ENCODE results near the gene FCAMR.

DNA sequence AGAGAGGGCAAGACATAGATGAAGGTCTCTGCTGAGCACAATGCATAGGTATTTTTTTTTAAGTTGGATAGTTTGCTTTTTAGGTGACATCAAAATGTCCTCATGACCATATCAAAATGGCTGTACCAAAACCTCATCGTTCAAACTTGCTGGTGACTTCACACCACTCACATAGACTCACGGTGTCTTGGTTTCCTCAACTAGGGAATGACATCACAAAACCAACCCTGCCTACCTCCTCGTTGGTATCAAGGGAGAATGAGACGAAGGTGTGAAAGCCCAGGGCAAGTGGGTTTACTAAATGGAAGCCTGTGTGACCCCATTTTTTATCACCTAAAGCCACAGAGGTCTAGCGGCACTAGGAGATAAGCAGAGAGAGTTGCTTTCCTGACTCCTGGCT, 25.6 kb downstream of the FCAMR start:
- TF ChIP-seq, protein P1, sequence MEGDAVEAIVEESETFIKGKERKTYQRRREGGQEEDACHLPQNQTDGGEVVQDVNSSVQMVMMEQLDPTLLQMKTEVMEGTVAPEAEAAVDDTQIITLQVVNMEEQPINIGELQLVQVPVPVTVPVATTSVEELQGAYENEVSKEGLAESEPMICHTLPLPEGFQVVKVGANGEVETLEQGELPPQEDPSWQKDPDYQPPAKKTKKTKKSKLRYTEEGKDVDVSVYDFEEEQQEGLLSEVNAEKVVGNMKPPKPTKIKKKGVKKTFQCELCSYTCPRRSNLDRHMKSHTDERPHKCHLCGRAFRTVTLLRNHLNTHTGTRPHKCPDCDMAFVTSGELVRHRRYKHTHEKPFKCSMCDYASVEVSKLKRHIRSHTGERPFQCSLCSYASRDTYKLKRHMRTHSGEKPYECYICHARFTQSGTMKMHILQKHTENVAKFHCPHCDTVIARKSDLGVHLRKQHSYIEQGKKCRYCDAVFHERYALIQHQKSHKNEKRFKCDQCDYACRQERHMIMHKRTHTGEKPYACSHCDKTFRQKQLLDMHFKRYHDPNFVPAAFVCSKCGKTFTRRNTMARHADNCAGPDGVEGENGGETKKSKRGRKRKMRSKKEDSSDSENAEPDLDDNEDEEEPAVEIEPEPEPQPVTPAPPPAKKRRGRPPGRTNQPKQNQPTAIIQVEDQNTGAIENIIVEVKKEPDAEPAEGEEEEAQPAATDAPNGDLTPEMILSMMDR (IDR thresholded peaks at IDR 0.05 in 4 of 5, conservative IDR thresholded peaks at IDR 0.05 in 1 of 5), result no peak
- no peak for TF ChIP-seq POLR2A (IDR thresholded peaks at IDR 0.05)

All from gastrocnemius medialis (tissue), 4 donors.